Colonic mucosa (tissue), 4 donors: ENCODE measurements around the gene SPAG6. TPM values are rescaled to one million over a fixed set of nuclear protein-coding genes. Genes with fewer than 3 reads are reported as not detected.

ENCODE experiments used
- DNase-seq: peaks from one replicate; pipeline ENCODE4 v3.0.0-alpha.2; 2020
- H3K27ac ChIP-seq: fragments of 200-600 bp; one replicate; pipeline ENCODE4 v1.8.0; 2021
- H3K27me3 ChIP-seq: fragments of 200-600 bp; one replicate; pipeline ENCODE4 v1.8.0; 2021
- H3K36me3 ChIP-seq: fragments of 200-600 bp; one replicate; pipeline ENCODE4 v1.8.0; 2021
- H3K4me1 ChIP-seq: fragments of 200-600 bp; one replicate; pipeline ENCODE4 v1.8.0; 2021; ENCODE audit warnings: mild to moderate bottlenecking
- H3K4me3 ChIP-seq: fragments of 200-600 bp; one replicate; pipeline ENCODE4 v1.8.0; 2021
- H3K9ac ChIP-seq, 2 donors: one replicate each; pipeline ENCODE4 v1.7.0; 2013; ENCODE audit warnings: control low read depth in 2 of 2, low read depth in 2 of 2, low read length in 2 of 2
- H3K9me3 ChIP-seq: fragments of 200-600 bp; one replicate; pipeline ENCODE4 v1.8.0; 2021
- intact Hi-C: fragments of 100-400 bp; cut with DNase I; formaldehyde crosslinking; loops from one replicate; pipeline ENCODE4 v1.14.1; 2022
- total RNA-seq, 2 donors: library from RNA; stranded (reverse); fragmentation: NEBNext Ultra II Directional in 1 of 2; extraction: Animal tissue kit (Norgen Biotek cat#: 25700) in 1 of 2; gene quantifications; one replicate each; pipeline ENCODE4 v1.2.1, GENCODE V29; 2021
- TF ChIP-seq, protein P1 (sequence below): fragments of 200-600 bp; IDR thresholded peaks from one replicate; pipeline ENCODE4 v1.8.0; 2022; ENCODE audit warnings: antibody characterized with exemption, mild to moderate bottlenecking
- donor health status: healthy.
- donor health status: DM: no; HTN: no; CAD: no.
- donor health status: DM: no; HTN: no; CAD: no.

The SPAG6 gene
- total RNA-seq, 2 donors from 2014 or later = not detected

DNA sequence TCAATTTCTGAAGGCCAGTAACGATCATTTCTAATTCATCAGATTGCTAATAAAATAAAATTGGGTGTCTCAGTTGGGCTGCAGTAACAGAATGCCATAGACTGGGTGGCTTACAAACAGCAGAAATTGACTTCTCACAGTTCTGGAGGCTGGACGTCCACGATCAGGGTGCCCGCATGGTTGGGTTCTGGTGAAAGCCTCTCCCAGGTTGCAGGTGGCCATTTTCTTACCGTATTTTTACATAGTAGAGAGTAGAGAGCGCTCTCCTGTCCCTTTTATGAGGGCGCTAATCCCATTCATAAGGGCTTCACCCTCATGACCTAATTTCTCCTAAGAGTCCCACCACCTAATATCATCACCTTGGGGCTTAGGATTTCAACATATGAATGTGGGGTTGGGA, 106.0 kb downstream of the SPAG6 start:
- Histone ChIP-seq H3K9me3 (no peaks in the 10 kb centered on the region), H3K36me3 (no peaks in the 10 kb centered on the region), H3K9ac (no peak overlapping the region), H3K27ac (no peak overlapping the region), H3K4me1 (no peaks in the 10 kb centered on the region), H3K27me3 (no peaks in the 10 kb centered on the region), H3K4me3 (no peak overlapping the region)
- TF ChIP-seq, protein P1, sequence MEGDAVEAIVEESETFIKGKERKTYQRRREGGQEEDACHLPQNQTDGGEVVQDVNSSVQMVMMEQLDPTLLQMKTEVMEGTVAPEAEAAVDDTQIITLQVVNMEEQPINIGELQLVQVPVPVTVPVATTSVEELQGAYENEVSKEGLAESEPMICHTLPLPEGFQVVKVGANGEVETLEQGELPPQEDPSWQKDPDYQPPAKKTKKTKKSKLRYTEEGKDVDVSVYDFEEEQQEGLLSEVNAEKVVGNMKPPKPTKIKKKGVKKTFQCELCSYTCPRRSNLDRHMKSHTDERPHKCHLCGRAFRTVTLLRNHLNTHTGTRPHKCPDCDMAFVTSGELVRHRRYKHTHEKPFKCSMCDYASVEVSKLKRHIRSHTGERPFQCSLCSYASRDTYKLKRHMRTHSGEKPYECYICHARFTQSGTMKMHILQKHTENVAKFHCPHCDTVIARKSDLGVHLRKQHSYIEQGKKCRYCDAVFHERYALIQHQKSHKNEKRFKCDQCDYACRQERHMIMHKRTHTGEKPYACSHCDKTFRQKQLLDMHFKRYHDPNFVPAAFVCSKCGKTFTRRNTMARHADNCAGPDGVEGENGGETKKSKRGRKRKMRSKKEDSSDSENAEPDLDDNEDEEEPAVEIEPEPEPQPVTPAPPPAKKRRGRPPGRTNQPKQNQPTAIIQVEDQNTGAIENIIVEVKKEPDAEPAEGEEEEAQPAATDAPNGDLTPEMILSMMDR = no peak
- no peak for DNase-seq
- intact Hi-C loops = no loop called here

DNA sequence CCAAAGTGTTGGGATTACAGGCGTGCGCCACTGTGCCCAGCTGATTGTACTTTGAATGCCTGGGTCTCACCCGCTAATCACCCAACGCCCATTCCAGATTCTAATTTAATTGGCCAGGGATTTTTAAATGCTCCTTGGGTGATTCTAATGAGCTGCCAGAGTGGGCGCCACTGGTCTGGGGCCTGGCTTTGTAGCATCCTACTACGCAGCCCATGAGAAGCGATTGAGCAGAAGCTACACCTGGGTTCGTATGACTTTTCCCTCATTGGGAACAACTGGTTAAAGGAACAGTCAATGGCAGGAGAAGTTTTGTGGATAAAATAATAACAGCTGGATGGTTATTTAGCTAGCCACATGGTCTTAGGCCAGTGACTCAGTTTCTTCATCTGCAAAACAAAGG, 108.0 kb downstream of the SPAG6 start:
- Histone ChIP-seq H3K4me3 (no peak overlapping the region), H3K27ac (no peak overlapping the region), H3K36me3 (no peaks in the 10 kb centered on the region), H3K9me3 (no peaks in the 10 kb centered on the region), H3K27me3 (no peaks in the 10 kb centered on the region), H3K4me1 (no peaks in the 10 kb centered on the region), H3K9ac (no peak overlapping the region)
- no peak for DNase-seq
- TF ChIP-seq, protein P1 = no peak
- intact Hi-C loops = no loop called here

DNA sequence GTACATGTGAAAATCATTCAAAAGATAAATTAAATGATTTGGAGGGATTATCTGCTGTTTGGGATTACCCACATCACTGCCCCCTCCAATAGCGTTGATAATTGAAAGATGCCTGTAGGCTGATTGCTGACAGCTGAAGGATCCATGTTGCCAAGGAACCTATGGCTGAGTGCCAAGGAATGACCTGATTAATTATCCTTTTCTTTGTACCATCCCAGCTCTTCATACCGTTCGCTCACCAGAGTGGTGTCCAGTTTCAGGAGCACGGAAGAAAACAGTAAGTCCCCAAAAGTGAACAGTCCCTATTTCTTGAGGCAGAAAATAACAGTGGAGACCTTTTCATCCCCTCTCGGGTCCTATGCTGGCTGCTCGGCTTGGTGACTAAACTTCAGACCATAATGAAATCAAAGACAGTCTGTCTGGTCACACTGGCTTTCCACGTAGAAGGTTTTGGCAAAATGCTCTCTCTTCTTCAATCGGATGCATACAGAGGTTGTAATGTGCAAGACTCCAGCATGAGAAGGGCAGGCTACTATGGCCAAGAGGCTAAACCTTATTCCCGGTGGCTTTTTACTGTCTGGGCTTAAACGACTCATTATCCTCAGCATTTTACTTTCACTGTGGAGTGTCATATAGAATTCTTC, 108.8 kb downstream of the SPAG6 start:
- intact Hi-C loops = no loop called here
- Histone ChIP-seq H3K4me1 (no peaks in the 10 kb centered on the region), H3K9me3 (no peaks in the 10 kb centered on the region), H3K27me3 (no peaks in the 10 kb centered on the region), H3K9ac (no peak overlapping the region), H3K27ac (no peak overlapping the region), H3K36me3 (no peaks in the 10 kb centered on the region), H3K4me3 (no peak overlapping the region)
- TF ChIP-seq, protein P1 = no peak
- no peak for DNase-seq

- no peaks in the 10 kb centered on the region for H3K4me1 ChIP-seq
- H3K4me3 ChIP-seq = no peak overlapping the region
- no peak overlapping the region for H3K9ac ChIP-seq
- TF ChIP-seq, protein P1 = no peak
- H3K9me3 ChIP-seq = no peaks in the 10 kb centered on the region
- intact Hi-C loops = no loop called here
- no peaks in the 10 kb centered on the region for H3K27me3 ChIP-seq
- no peak overlapping the region for H3K27ac ChIP-seq
- DNase-seq = no peak
- no peaks in the 10 kb centered on the region for H3K36me3 ChIP-seq
These were observed 109.3 kb downstream of the SPAG6 start for GRCh38 chr10:22454634-22455033.

GRCh38 chr10:22455068-22455857, 110.0 kb downstream of the SPAG6 start:
- Histone ChIP-seq H3K9ac (no peak overlapping the region), H3K27me3 (no peaks in the 10 kb centered on the region), H3K4me3 (no peak overlapping the region), H3K36me3 (no peaks in the 10 kb centered on the region), H3K9me3 (no peaks in the 10 kb centered on the region), H3K4me1 (no peaks in the 10 kb centered on the region), H3K27ac (no peak overlapping the region)
- TF ChIP-seq, protein P1 = no peak
- intact Hi-C loops = no loop called here
- DNase-seq = no peak
